HG02884 (cell line): ENCODE results near the gene CFAP100.

Experiments used
- ATAC-seq: cut with Tn5 transposase; IDR thresholded peaks from one replicate; pipeline ENCODE4 v1.9.1; 2021; ENCODE audit warnings: mild to moderate bottlenecking, moderate library complexity; ENCODE audit not compliant: unreplicated experiment

The CFAP100 gene

DNA sequence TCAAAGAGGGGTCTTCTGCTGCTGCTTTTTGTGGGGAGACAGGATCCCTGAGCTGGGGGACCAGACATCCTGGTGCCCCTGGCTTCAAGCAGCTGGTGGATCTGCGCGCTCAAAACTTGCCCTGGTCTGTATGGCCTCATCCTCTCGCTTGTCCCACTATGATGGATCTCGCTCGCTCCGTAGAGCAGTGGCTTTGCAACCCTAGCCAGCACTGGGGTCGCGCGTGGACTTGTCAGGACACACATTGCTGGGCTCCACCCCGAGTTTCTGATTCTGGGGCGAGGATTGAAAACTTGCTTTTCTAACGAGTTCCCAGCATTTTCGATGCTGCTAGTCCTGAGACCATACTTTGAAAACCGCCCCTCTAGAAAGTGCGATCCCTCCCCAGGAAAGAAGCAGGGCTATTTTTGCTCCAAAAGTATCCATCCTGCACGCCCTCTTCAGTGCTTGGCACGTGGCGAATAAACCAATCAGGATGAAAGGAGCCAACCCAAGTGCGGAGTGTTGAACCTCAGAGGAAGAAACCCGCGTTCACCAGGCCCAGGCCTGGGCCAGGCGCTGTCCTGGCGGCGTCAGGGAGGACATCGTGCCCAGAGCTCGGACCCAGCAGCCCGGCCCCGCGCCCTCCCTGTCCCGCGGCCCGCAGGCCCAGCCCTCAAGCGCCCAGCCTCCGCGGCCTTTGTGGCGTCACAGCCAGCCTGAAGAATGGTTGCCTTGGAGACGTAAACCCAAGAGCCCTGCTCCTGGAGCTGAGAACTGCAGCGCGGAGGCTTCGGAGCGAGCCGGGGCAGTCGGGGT lies at the start of gene CFAP100:
Gene CFAP100, plus strand, starts transcription at position 731 of the 798 bp plus-strand sequence. CDS start 1,092 bp downstream, outside the sequence.
- no peak for ATAC-seq

GRCh38 chr3:126345231-126345630 lies 49.5 kb upstream of the CFAP100 start:
- ATAC-seq, result no peak

DNA sequence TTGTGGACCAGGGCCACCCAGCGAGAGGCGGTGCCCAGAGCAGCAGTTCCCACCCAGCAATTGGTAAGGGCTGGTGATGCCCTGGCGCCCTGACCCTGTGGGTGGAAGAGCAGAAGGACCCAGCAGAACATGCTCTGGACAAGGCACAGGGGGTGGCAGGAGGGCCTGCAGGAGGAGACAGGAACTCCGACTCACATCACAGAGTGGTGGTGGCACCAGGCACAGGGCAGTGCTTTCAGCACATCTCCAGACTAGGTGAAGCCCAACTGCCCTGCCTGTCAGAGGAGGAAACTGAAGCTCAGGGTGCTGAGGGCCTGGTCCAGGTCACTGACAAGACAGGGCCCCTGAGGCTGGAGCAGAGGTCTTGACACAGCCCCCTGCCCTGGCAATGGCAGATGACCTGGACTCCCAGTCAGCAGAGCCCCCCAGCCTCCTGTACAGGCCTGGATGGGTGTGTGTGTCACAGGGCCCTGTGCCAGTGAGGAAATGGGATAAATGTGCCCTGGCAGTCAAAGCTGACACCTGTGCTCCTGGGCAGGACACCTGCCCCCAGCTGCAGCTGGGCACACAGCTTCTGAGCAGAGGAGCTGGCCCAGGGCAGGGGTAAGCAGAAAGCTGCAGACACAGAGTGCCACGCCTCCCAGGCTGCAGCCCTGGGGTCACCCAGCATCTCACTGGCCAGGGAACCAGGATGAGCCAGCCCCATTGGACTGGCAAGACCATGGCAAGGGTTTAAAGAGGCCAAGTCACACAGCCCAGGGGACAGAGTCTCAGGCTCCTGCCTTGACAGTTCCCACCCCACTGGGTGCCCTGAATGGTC lies 48.9 kb upstream of the CFAP100 start:
- no peak for ATAC-seq

DNA sequence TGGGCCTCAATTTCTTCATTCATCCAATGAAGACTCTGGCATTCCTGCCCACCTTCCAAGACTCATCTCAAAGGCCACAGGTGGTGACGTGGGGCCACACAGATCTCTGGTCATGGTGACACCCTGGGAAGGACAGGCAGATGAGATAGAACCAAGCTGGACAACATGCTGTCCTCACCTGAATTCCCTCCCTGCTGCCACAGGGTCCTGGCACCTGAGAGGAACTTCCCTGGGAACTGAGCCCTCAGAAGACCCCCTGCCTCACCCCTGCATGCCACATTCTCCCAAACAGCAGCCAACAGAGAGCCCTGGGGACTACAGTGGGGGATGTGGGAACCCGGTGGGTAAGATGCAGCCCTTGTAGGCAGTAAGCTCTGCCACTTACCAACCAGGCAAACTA lies 48.2 kb upstream of the CFAP100 start:
- ATAC-seq, result no peak

DNA sequence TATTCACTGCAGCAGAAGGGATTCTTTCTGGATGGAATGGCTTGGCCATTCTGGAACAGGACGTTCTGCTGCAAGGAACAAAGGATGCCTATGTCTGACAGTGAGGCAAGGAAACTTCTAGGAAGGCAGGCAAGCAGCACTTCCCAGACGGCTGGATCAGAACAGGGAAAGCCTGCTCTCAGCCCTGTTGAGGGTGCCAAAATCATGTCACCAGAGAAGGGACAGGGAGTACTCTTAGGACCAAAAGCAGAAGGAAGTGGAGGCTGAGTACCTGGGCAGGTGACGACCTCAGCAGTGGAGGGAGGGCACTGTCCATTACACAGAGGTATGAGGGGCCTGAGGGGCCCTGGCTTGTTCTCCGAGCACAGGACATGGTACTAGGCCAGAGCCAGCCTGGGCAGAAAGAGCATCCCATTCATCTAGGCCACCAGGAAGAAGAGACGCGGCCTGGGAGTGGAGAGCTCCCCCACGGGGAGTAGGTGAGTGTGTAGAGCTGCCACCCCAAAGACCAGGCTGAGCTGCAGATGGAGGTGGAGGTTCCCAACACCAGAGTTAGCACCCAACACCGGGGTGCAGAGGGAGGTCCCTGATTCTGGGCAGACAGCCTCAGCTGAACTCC lies 47.1 kb upstream of the CFAP100 start:
- ATAC-seq, result no peak

GRCh38 chr3:126348308-126348920 lies 46.3 kb upstream of the CFAP100 start:
- no peak for ATAC-seq

DNA sequence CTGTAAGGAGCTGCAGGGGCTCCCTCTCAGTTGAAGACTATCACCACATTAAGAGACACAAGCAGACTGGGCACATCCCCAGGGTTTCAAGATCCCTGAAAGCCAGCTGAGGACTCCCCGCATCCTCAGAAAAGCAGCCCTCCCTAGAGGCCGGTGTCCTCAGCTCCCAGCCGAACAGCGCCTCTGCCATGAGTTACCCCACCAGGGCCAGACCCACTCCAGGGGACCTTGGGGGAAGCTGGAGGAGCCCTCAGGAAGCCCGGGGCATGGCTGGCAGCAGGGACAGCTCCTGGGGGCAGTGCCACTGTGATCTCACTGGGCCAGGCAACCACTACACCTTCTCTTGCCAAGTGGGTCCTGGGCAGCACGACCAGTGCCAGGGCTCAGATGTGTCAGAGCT lies 45.6 kb upstream of the CFAP100 start:
- ATAC-seq, result no peak

GRCh38 chr3:126349611-126350501 lies 44.9 kb upstream of the CFAP100 start:
- ATAC-seq, result no peak

DNA sequence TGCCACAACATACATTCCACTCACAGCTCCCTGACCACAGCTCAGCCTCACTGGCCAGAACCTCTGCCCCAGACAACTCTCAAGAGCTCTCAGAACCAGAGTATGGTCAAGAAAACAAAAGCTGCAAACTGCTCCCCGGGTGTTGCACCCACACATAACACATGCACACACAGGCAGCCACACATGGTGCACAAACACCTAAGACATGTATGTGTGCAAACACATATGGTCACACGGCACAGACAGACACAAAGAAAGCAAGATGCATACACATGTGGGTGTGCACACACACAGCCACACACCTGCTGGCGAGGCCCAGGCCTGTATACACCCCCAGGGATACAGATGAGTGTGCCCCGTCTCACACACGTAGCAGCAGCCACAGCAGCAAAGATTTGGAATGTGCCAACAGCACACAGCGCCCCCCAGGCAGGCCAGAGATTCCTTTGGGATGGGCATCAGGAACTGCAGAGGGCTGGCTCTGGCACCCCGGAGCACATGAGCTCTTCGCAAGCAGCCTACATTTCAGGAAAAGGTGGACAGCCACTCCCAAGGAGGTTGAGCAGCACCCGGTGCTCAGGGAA lies 44.1 kb upstream of the CFAP100 start:
- ATAC-seq, result no peak

DNA sequence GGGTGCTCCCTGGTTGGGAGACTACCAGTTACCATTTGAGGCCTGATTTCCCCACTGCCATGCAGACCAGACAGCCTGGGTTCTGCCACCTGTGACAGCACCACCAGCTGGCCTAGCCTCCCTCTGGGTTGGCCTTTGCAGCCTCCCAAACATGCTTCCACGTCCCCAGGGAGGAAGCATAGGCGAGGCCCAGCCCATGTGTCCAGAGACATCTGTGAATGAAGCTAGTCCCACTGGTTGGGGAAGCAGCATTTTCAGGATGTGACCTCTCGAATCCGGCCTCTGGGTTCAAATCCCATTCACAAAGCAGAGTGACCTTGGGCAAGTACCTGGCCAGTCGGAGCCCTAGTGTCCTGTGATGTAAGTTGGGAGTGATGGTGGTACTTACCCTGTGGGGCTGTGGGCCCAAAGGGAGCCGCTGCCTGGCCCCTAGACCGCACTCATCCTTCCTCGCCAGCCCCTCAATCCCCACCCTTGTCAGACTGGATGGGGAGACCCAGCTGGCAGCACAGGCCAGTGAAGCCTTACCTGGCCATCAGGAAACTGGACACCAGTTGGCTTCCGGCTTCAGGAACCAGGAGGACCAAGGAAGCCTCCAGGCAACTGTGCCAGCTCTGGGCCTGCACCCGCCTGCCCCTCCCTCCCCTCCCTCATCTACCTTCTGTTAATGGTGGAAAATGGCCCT lies 43.5 kb upstream of the CFAP100 start:
- no peak for ATAC-seq

DNA sequence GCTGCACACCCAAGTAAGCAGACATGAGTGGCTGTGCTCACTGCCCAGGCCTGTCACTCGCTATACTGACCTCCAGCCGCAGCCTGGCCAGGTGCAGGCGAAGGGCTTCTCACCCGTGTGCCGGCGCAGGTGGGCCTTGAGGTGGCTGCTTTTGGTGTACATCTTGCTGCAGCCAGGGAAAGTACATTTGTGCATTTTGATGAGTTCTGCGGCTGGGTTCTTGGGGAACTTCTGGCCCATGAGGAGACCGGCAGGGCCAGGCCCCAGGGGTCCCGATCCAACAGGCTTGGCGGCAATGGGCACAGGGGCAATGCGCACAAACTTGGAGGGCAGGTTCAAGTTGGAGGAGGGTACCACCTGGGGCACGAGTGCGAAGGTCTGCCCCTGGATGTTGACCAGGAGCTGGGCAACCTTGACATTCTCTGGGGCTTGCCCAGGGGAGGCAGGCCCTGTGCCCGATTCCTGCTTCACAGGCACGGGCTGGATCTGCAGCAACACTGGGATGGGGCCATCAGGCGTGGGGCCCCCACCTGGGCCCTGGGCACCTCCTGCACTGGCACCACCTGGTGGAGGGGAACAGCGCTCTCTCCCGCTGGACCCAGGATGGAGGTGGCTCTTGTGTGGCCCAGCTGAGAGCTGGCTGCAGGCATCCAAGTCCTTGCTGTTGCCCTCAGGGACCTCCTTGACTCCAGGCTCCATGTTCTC lies 42.8 kb upstream of the CFAP100 start:
- ATAC-seq, result no peak

- ATAC-seq, result no peak
Observed at GRCh38 chr3:126352476-126353454, 41.9 kb upstream of the CFAP100 start.

- ATAC-seq, result no peak
Observed at GRCh38 chr3:126353694-126354321, 40.9 kb upstream of the CFAP100 start.

DNA sequence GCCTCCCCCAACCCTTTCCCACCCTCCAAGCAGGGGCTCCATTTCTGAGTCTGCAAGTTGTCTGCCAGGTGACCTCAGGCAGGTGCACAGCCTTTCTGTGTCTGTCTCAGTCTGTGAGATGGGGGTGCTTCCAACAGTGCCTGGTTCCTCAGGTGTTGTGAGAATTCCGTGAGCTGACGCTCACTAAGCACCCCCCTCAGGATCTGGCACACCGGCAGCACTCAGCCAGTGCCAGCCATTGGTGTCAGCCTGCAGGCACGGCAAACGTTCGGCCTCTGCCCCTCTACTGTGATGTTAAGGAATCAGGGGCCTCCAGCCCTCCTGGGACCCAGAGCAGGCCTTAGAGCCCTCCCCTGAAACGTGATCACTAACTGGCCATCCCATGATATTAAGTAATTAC lies 39.9 kb upstream of the CFAP100 start:
- ATAC-seq, result no peak

GRCh38 chr3:126355251-126355650 lies 39.5 kb upstream of the CFAP100 start:
- ATAC-seq, result no peak

GRCh38 chr3:126355777-126356372 lies 38.8 kb upstream of the CFAP100 start:
- ATAC-seq, result no peak
